Natural killer cell (primary cell): ENCODE measurements around the gene SMIM44. TPM values are rescaled to one million over a fixed set of nuclear protein-coding genes. Genes with fewer than 3 reads are reported as not detected.

ENCODE experiments used
- ATAC-seq, 3 donors: fragments of 150-1000 bp in 2 of 3; fragments of 200-7000 bp in 1 of 3; cut with Tn5 transposase; 1 replicate in 1 of 3; 2 replicates in 2 of 3; pipeline ENCODE4 v1.10.0; 2021; ENCODE audit warnings: mild to moderate bottlenecking in 2 of 3, moderate library complexity in 2 of 3
- DNase-seq, 2 donors: peaks; one replicate each; pipeline versions ENCODE4 v3.0.0 to v3.0.0-alpha.2; 2013 to 2021; ENCODE audit warnings: mixed read lengths in 1 of 2
- H3K27ac ChIP-seq: one replicate; pipeline ENCODE4 v1.5.1; 2013; ENCODE audit warnings: mild to moderate bottlenecking, low read length
- H3K27me3 ChIP-seq: one replicate; pipeline ENCODE4 v1.6.1; 2013; ENCODE audit warnings: low read length; ENCODE audit not compliant: control insufficient read depth, insufficient read depth
- H3K36me3 ChIP-seq: one replicate; pipeline ENCODE4 v1.6.1; 2013; ENCODE audit warnings: low read length; ENCODE audit not compliant: control insufficient read depth, insufficient read depth
- H3K4me1 ChIP-seq: one replicate; pipeline ENCODE4 v1.6.1; 2013; ENCODE audit warnings: low read length; ENCODE audit not compliant: control insufficient read depth, insufficient read depth
- H3K4me3 ChIP-seq: one replicate; pipeline ENCODE4 v1.5.1; 2013; ENCODE audit warnings: low read length
- H3K9me3 ChIP-seq: one replicate; pipeline ENCODE4 v1.6.1; 2013; ENCODE audit warnings: low read length; ENCODE audit not compliant: control insufficient read depth, insufficient read depth
- H3K27ac Mint-ChIP-seq, 2 donors: one replicate each; pipeline ENCODE4 v1.8.0; 2022; ENCODE audit warnings: mild to moderate bottlenecking in 2 of 2, mixed read lengths in 2 of 2, moderate library complexity in 1 of 2
- H3K27me3 Mint-ChIP-seq, 2 donors: one replicate each; pipeline ENCODE4 v1.8.0; 2022; ENCODE audit warnings: low read depth in 2 of 2, mixed read lengths in 2 of 2
- H3K36me3 Mint-ChIP-seq: one replicate; pipeline ENCODE4 v1.8.0; 2022; ENCODE audit warnings: mixed read lengths
- H3K4me1 Mint-ChIP-seq, 2 donors: one replicate each; pipeline ENCODE4 v1.8.0; 2022; ENCODE audit warnings: mixed read lengths in 2 of 2
- H3K4me3 Mint-ChIP-seq: one replicate; pipeline ENCODE4 v1.8.0; 2022; ENCODE audit warnings: mild to moderate bottlenecking, moderate library complexity, mixed read lengths
- H3K9me3 Mint-ChIP-seq, 2 donors: one replicate each; pipeline ENCODE4 v1.8.0; 2022; ENCODE audit warnings: mixed read lengths in 2 of 2
- CTCF ChIP-seq: fragments of 200-600 bp; IDR thresholded peaks from one replicate; pipeline ENCODE4 v1.8.0; 2022; ENCODE audit warnings: antibody characterized with exemption
- WGBS: methylation state at CpG from one replicate; pipeline ENCODE4 v1.1.7; 2013; ENCODE audit warnings: missing lambda C conversion rate; ENCODE audit not compliant: insufficient coverage; 5-methylcytosine and 5-hydroxymethylcytosine counted together
- intact Hi-C: fragments of 100-400 bp; cut with micrococcal nuclease; formaldehyde crosslinking; loops from one replicate; pipeline ENCODE4 v1.14.2; 2022
- total RNA-seq, 4 donors: library from RNA; stranded (reverse); fragments of 120-200 nt in 1 of 4; gene quantifications; one replicate each; pipeline versions ENCODE4 v1.2.3 to v1.2.4, GENCODE V29; 2013 to 2022

Gene SMIM44
- total RNA-seq, 3 donors from 2014 or later (not counting 1 experiment from before 2014, with no cell fraction given): not detected

GRCh38 chr19:3444695-3445234, 38.5 kb downstream of the SMIM44 start:
- H3K4me1 Mint-ChIP-seq: peaks cover 11 to 12% of the 10 kb centered on the region in 2 donors
- H3K9me3 Mint-ChIP-seq: no peaks in the 10 kb centered on the region
- Histone ChIP-seq H3K36me3 (peaks cover 5% of the 10 kb centered on the region), H3K4me1 (no peaks in the 10 kb centered on the region), H3K27me3 (no peaks in the 10 kb centered on the region), H3K9me3 (no peaks in the 10 kb centered on the region), H3K27ac (no peak overlapping the region), H3K4me3 (no peak overlapping the region)
- H3K27ac Mint-ChIP-seq: no peak overlapping the region
- no peak for TF ChIP-seq CTCF
- H3K36me3 Mint-ChIP-seq: no peaks in the 10 kb centered on the region
- H3K27me3 Mint-ChIP-seq: no peaks in the 10 kb centered on the region
- peak overlapping the region; percentile 77 for H3K4me3 Mint-ChIP-seq
- intact Hi-C loops: no loop called here
- ATAC-seq (no peak), DNase-seq (no peak)
- WGBS: 83% methylated on average over 24 of the region's 24 CpGs

GRCh38 chr19:3443840-3444694, 39.2 kb downstream of the SMIM44 start:
- Histone ChIP-seq H3K9me3 (no peaks in the 10 kb centered on the region), H3K4me3 (no peak overlapping the region), H3K27me3 (no peaks in the 10 kb centered on the region), H3K36me3 (peaks cover 3% of the 10 kb centered on the region), H3K27ac (no peak overlapping the region), H3K4me1 (no peaks in the 10 kb centered on the region)
- no peaks in the 10 kb centered on the region for H3K36me3 Mint-ChIP-seq
- intact Hi-C loops: no loop called here
- no peak for TF ChIP-seq CTCF
- peak in 2 of 3 donors; percentile 53 to 57 for ATAC-seq
- peak overlapping the region; percentile 77 for H3K4me3 Mint-ChIP-seq
- DNase-seq: no peak
- no peaks in the 10 kb centered on the region for H3K9me3 Mint-ChIP-seq
- H3K27me3 Mint-ChIP-seq: no peaks in the 10 kb centered on the region
- H3K4me1 Mint-ChIP-seq: peaks cover 11 to 12% of the 10 kb centered on the region in 2 donors
- H3K27ac Mint-ChIP-seq: peak overlapping the region; percentile 50 to 78
- WGBS: 57% methylated on average over 33 of the region's 33 CpGs

GRCh38 chr19:3442487-3443071, 40.7 kb downstream of the SMIM44 start:
- Mint-ChIP-seq H3K4me3 (no peak overlapping the region), H3K4me1 (peaks cover 11 to 12% of the 10 kb centered on the region in 2 donors), H3K36me3 (no peaks in the 10 kb centered on the region), H3K27me3 (no peaks in the 10 kb centered on the region), H3K27ac (no peak overlapping the region), H3K9me3 (no peaks in the 10 kb centered on the region)
- H3K27me3 ChIP-seq: no peaks in the 10 kb centered on the region
- ATAC-seq: no peak
- no peaks in the 10 kb centered on the region for H3K4me1 ChIP-seq
- TF ChIP-seq CTCF: no peak
- H3K36me3 ChIP-seq: no peaks in the 10 kb centered on the region
- 85% methylated on average over 15 of the region's 15 CpGs for WGBS
- intact Hi-C loops: no loop called here
- no peak for DNase-seq
- H3K4me3 ChIP-seq: no peak overlapping the region
- H3K9me3 ChIP-seq: no peaks in the 10 kb centered on the region
- no peak overlapping the region for H3K27ac ChIP-seq
